ENCODE data around the gene SEPTIN14.
"Not testable (repeated sequence)": the region's sequence is repeated elsewhere in the genome, so short reads cannot be mapped to it uniquely, and the experiment has no call there.

SEPTIN14 gene

DNA sequence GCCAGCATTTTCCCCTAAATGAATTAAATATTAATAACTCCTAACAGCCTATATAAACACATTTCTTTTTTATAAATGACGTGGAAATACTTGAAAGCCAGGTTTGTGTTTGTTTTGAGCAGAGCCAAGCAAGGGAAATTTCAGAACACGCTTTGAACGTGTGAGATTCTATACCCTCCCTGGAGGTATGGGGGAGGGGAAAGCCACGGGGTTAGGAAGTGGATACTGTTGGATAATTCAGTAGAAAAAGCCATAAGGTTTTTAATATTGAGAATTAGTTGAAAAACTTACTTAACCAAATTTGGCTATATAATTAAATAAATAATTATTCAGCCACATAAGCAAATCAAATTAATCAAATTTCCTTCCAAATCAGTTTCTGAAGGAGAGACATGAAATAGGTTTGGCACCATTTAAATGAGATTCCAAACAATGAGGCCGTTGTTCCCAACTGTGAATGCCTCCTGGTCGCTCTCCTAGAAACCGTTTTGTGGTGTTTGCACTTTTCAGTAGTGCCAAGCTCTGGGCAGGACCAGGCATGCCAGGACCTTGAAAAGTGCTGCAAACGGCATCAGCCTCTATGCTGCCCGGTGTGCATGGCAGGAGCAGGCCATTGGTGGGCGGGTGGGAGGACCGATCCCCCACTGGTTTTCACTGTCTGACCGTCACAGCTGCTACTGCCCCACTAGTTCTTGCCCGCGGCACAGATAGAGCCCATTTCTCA is 88.1 kb downstream of the SEPTIN14 start:
- Histone ChIP-seq H3K27me3 (ENCODE audit: low read length) (no peaks in the 10 kb centered on the region), H3K27ac (ENCODE audit: low read depth, low read length) (no peak overlapping the region), H3K9me2 (replicated peaks; ENCODE audit: insufficient read depth, low read length) (no peaks in the 10 kb centered on the region), H4K20me1 (ENCODE audit: low read depth, low read length) (no peaks in the 10 kb centered on the region), H3K4me2 (ENCODE audit: low read depth, low read length, poor library complexity, severe bottlenecking) (no peak overlapping the region), H3K36me3 (ENCODE audit: low read length) (no peaks in the 10 kb centered on the region), H2AFZ (ENCODE audit: low read depth, low read length, severe bottlenecking) (no peak overlapping the region), H3K4me3 (ENCODE audit: insufficient read depth, low read length, poor library complexity, severe bottlenecking) (no peak overlapping the region), H3K9me3 (ENCODE audit: insufficient read depth, low read length) (no peaks in the 10 kb centered on the region), H3F3A (ENCODE audit: insufficient read depth) (no peaks in the 10 kb centered on the region), H3K79me2 (ENCODE audit: insufficient read depth, low read length) (no peaks in the 10 kb centered on the region), H3K9ac (ENCODE audit: low read length) (no peak overlapping the region)
- TF ChIP-seq EZH2phosphoT487 (conservative IDR thresholded peaks at IDR 0.05; ENCODE audit: low read length), result no peak
- TF ChIP-seq, protein P1, sequence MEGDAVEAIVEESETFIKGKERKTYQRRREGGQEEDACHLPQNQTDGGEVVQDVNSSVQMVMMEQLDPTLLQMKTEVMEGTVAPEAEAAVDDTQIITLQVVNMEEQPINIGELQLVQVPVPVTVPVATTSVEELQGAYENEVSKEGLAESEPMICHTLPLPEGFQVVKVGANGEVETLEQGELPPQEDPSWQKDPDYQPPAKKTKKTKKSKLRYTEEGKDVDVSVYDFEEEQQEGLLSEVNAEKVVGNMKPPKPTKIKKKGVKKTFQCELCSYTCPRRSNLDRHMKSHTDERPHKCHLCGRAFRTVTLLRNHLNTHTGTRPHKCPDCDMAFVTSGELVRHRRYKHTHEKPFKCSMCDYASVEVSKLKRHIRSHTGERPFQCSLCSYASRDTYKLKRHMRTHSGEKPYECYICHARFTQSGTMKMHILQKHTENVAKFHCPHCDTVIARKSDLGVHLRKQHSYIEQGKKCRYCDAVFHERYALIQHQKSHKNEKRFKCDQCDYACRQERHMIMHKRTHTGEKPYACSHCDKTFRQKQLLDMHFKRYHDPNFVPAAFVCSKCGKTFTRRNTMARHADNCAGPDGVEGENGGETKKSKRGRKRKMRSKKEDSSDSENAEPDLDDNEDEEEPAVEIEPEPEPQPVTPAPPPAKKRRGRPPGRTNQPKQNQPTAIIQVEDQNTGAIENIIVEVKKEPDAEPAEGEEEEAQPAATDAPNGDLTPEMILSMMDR (IDR thresholded peaks at IDR 0.05; ENCODE audit: insufficient read depth, low read length, poor library complexity, severe bottlenecking), result no peak

DNA sequence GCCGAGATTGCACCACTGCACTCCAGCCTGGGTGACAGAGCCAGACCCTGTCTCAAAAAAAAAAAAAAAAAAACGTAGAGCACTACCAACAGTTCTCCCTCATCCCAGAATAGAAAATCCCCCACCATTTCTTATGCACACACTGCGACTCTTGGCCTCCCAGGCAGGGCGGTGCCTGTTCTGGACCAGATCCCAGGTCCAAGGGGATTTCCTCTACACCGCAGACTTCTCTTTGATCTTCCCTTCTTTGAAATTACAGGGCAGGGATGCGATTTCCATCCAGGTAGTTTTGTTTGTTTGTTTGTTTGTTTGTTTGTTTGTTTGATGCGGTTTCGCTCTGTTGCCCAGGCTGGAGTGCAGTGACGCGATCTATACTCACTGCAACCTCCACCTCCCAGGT is 91.8 kb downstream of the SEPTIN14 start:
- no peaks in the 10 kb centered on the region for H3K27me3 ChIP-seq (ENCODE audit: low read length)
- H3F3A ChIP-seq (ENCODE audit: insufficient read depth), result no peaks in the 10 kb centered on the region
- H3K79me2 ChIP-seq (ENCODE audit: insufficient read depth, low read length), result no peaks in the 10 kb centered on the region
- no peak for TF ChIP-seq EZH2phosphoT487 (conservative IDR thresholded peaks at IDR 0.05; ENCODE audit: low read length)
- TF ChIP-seq, protein P1 (IDR thresholded peaks at IDR 0.05; ENCODE audit: insufficient read depth, low read length, poor library complexity, severe bottlenecking), result no peak
- no peak overlapping the region for H3K9ac ChIP-seq (ENCODE audit: low read length)
- no peak overlapping the region for H3K27ac ChIP-seq (ENCODE audit: low read depth, low read length)
- H3K36me3 ChIP-seq (ENCODE audit: low read length), result no peaks in the 10 kb centered on the region
- H2AFZ ChIP-seq (ENCODE audit: low read depth, low read length, severe bottlenecking), result no peak overlapping the region
- H3K9me2 ChIP-seq (replicated peaks; ENCODE audit: insufficient read depth, low read length), result no peaks in the 10 kb centered on the region
- no peak overlapping the region for H3K4me3 ChIP-seq (ENCODE audit: insufficient read depth, low read length, poor library complexity, severe bottlenecking)
- no peak overlapping the region for H3K4me2 ChIP-seq (ENCODE audit: low read depth, low read length, poor library complexity, severe bottlenecking)
- H3K9me3 ChIP-seq (ENCODE audit: insufficient read depth, low read length), result no peaks in the 10 kb centered on the region
- no peaks in the 10 kb centered on the region for H4K20me1 ChIP-seq (ENCODE audit: low read depth, low read length)

DNA sequence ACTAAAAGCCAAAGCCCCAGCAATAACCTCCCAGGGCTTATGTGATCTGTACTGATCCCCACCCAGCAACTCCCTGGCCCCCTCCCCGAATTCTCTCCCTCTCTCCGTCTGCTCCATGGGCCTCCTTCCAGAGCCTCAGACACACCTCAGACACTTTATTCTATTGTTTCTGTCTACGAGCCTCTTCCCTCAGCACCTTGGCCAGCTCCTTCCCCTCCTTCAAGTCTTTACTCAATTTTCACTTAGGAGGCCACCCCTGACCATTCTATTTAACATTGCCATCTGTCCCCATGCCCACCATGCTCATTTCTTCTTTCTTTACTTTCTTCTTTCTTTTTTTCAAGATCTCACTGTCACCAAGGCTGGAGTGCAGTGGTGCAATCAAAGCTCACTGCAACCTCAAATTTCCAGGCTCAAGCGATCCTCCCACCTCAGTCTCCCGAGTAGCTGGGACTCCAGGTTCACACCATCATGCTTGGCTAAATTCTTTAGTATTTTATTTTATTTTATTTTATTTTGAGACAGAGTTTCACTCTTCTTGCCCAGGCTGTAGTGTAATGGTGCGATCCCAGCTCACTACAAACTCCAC is 109.2 kb downstream of the SEPTIN14 start:
- H3K9me3 ChIP-seq (ENCODE audit: insufficient read depth, low read length); H3K27me3 ChIP-seq (ENCODE audit: low read length); H3K79me2 ChIP-seq (ENCODE audit: insufficient read depth, low read length); H3K9me2 ChIP-seq (replicated peaks; ENCODE audit: insufficient read depth, low read length); H3K36me3 ChIP-seq (ENCODE audit: low read length); H2AFZ ChIP-seq (ENCODE audit: low read depth, low read length, severe bottlenecking); H3K4me2 ChIP-seq (ENCODE audit: low read depth, low read length, poor library complexity, severe bottlenecking); H3K4me3 ChIP-seq (ENCODE audit: insufficient read depth, low read length, poor library complexity, severe bottlenecking); H3K27ac ChIP-seq (ENCODE audit: low read depth, low read length); H4K20me1 ChIP-seq (ENCODE audit: low read depth, low read length); H3K9ac ChIP-seq (ENCODE audit: low read length); H3F3A ChIP-seq (ENCODE audit: insufficient read depth): not testable (repeated sequence)

DNA sequence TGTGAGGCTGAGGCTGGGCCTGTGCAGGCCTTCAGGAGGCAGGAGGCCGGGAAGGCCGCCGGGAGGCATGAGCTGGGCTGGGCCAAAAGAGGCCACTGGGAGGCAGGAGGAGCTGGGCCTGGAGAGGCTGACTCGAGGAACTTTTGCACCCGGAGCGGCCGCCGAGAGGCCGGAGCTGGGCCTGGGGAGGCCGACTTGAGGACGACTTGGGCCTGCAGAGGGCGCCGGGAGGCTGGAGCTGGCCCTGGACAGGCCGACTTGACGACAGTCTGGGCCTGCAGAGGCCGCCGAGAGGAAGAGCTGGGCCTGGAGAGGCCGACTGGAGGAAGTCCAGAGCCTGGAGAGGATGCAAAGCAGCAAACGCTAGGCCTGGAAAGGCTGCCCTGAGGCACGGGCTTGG is 117.8 kb downstream of the SEPTIN14 start:
- not testable (repeated sequence) for H3K79me2 ChIP-seq (ENCODE audit: insufficient read depth, low read length); H4K20me1 ChIP-seq (ENCODE audit: low read depth, low read length); H3F3A ChIP-seq (ENCODE audit: insufficient read depth); H3K27ac ChIP-seq (ENCODE audit: low read depth, low read length); H3K4me3 ChIP-seq (ENCODE audit: insufficient read depth, low read length, poor library complexity, severe bottlenecking); H2AFZ ChIP-seq (ENCODE audit: low read depth, low read length, severe bottlenecking); H3K36me3 ChIP-seq (ENCODE audit: low read length); H3K9ac ChIP-seq (ENCODE audit: low read length); H3K9me2 ChIP-seq (replicated peaks; ENCODE audit: insufficient read depth, low read length); H3K27me3 ChIP-seq (ENCODE audit: low read length); H3K9me3 ChIP-seq (ENCODE audit: insufficient read depth, low read length); H3K4me2 ChIP-seq (ENCODE audit: low read depth, low read length, poor library complexity, severe bottlenecking)
